ENCODE data around the gene HPCA. TPM values are rescaled to one million over a fixed set of nuclear protein-coding genes. Genes with fewer than 3 reads are reported as not detected.

The HPCA gene
- total RNA-seq, 4 donors from 2014 or later = not detected

DNA sequence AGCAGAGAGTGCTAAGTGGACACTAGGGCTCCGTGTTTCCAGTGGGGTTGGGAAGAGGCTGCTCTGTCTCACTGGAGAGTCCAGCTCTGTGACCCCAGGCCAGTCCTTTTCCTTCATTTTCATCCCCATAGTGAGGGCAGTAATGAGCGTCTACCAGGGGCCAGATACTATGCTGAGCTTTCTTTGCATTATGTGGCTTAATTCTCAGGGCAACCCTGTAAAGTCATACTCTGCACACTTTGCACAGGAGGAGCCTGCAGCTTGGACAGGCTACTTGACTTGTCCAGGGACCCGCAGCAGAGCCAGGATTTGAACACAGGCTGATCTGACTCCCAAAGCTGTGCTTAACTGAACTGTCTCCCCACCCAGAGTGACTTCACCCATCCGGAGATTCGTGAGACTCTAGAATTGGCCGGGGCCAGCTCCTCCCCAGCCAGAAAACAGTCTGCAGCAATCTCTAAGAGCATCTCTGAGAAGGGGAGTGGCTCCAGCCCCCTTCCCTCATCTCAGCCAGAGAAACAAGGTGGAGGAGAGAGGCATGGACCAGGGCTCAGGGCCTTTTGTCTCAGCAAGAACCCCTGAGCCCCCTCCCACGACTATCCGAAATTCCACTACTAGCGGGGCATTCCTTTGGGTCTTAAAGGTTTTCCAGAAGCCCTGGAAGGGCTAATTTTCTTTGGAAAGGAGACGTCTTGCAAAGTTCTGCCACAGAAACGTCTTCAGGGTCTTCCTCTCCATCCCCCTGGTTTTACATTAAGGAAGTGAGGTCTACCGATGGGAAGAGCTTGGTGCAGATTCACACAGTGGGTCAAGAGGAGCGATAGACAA, 14.7 kb upstream of the HPCA start:
- Histone ChIP-seq H3K4me1 (peaks cover 10 to 31% (median 13%) of the 10 kb centered on the region in 3 donors), H3K9me3 (no peaks in the 10 kb centered on the region), H3K27ac (no peak overlapping the region), H3K27me3 (peaks cover 0 to 58% (median 4%) of the 10 kb centered on the region in 4 donors), H3K36me3 (peaks cover 0 to 6% (median 0%) of the 10 kb centered on the region in 3 donors), H3K4me3 (peak overlapping the region in 3 of 4 donors; percentile 33 to 69 (median 47))
- TF ChIP-seq, protein P1, sequence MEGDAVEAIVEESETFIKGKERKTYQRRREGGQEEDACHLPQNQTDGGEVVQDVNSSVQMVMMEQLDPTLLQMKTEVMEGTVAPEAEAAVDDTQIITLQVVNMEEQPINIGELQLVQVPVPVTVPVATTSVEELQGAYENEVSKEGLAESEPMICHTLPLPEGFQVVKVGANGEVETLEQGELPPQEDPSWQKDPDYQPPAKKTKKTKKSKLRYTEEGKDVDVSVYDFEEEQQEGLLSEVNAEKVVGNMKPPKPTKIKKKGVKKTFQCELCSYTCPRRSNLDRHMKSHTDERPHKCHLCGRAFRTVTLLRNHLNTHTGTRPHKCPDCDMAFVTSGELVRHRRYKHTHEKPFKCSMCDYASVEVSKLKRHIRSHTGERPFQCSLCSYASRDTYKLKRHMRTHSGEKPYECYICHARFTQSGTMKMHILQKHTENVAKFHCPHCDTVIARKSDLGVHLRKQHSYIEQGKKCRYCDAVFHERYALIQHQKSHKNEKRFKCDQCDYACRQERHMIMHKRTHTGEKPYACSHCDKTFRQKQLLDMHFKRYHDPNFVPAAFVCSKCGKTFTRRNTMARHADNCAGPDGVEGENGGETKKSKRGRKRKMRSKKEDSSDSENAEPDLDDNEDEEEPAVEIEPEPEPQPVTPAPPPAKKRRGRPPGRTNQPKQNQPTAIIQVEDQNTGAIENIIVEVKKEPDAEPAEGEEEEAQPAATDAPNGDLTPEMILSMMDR (IDR thresholded peaks at IDR 0.05) = no peak
- no peak for TF ChIP-seq POLR2A (IDR thresholded peaks at IDR 0.05)
- 38 to 52% methylated on average over 5 to 6 of the region's 13 CpGs for WGBS, 2 donors
- intact Hi-C loops (cut with DNase I) = loop anchor here (10.0 kb wide), 1 partner anchor 157 kb away; no protein-coding TSS in a partner anchor
- no peak for DNase-seq

DNA sequence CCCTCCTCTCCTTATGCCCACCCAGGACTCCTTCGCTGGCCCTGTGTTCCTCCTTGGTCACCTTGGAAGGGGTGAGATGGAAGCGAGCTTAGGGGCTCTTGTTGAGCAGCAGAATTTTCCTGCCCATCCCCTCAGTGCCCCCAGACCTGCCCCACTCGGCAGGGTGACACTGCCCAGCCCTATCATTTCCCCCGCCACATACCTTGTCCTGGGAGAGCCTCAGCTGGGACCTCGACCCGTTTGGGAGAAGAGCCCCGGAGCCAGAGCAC, 14.2 kb upstream of the HPCA start:
- peaks cover 0 to 6% (median 0%) of the 10 kb centered on the region in 3 donors for H3K36me3 ChIP-seq
- intact Hi-C loops (cut with DNase I) = loop anchor here (10.0 kb wide), 1 partner anchor 157 kb away; no protein-coding TSS in a partner anchor
- H3K4me1 ChIP-seq = peaks cover 10 to 33% (median 13%) of the 10 kb centered on the region in 3 donors
- peaks cover 0 to 63% (median 4%) of the 10 kb centered on the region in 4 donors for H3K27me3 ChIP-seq
- peak overlapping the region in 1 of 4 donors; percentile 15 for H3K4me3 ChIP-seq
- TF ChIP-seq, protein P1 (IDR thresholded peaks at IDR 0.05) = no peak
- H3K27ac ChIP-seq = no peak overlapping the region
- WGBS, 2 donors = 44 to 53% methylated on average over 5 to 6 of the region's 7 CpGs
- no peak for DNase-seq
- H3K9me3 ChIP-seq = no peaks in the 10 kb centered on the region

DNA sequence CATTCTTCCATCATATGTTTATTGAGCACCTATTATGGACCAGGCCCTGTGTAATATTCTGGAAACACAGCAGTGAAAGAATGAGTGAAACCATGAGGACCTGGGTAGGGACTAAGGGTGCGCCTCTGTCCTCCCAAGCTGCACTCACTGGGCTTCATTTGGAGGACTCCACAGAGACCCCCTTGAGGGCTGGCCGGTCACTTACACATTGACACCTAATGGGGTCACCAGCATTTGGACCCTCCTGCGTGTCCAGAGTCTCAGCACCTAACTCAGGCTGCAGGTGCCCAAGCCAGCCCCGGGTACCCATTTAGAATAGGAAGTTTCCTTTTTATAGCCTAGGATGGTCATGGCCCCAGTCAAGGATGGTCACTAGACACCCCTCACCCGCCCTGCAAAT, 12.8 kb upstream of the HPCA start:
- TF ChIP-seq POLR2A (IDR thresholded peaks at IDR 0.05) = no peak
- TF ChIP-seq, protein P1 (IDR thresholded peaks at IDR 0.05) = no peak
- intact Hi-C loops (cut with DNase I) = loop anchor here (10.0 kb wide), 1 partner anchor 159 kb away; no protein-coding TSS in a partner anchor
- no peak overlapping the region for H3K27ac ChIP-seq
- DNase-seq = no peak
- H3K27me3 ChIP-seq = peaks cover 0 to 75% (median 4%) of the 10 kb centered on the region in 4 donors
- H3K36me3 ChIP-seq = no peaks in the 10 kb centered on the region
- H3K4me3 ChIP-seq = no peak overlapping the region
- H3K9me3 ChIP-seq = no peaks in the 10 kb centered on the region
- WGBS, 2 donors = 68 to 76% methylated on average over 4 to 5 of the region's 5 CpGs
- peaks cover 10 to 42% (median 16%) of the 10 kb centered on the region in 3 donors for H3K4me1 ChIP-seq

DNA sequence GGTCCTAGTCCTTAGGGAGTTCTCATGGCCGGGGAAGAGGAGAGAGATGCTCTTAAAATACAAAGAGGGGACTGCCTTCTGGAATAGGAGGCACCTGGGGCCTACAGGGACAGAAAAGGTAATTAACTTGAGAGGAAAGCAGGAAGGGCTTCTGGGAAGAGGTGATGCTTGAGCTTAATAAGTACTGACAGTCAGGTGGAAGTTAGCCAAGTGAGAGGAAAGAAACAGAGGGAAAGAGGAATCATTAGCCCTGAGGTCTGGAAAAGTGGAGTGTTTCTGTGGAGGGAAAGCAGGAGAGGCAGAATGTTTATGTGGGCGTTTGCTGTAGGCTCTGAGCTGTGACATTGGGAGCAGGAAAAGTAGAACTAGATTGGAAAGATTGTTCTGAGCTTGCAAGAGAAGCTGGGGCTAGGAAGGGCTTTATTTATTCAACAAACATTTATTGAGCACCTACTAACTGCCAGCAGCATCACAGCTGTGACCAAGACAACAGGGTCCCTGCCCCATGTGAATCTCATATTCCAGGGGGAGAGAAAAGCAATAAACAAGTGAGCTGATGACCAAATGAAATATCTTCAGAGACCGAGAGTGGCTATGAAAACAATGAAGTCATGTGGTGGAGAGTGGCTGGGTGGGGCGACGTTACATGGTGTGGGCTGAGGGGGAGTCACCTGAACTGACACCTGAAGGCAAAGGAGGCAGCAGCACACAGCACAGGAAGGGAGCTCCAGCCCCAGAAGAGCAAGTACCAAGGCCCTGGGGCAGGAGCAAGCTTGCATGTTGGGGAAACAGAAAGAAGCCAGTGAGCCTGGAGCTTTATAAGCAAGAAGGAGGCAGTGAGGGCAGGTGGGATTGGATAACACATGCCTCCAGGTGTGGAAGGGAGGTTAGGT, 11.2 kb upstream of the HPCA start:
- intact Hi-C loops (cut with DNase I) = loop anchor here (10.0 kb wide), 1 partner anchor 160 kb away; no protein-coding TSS in a partner anchor
- H3K27ac ChIP-seq = no peak overlapping the region
- peaks cover 0 to 72% (median 3%) of the 10 kb centered on the region in 4 donors for H3K27me3 ChIP-seq
- WGBS, 2 donors = 43 to 69% methylated on average over 5 of the region's 5 CpGs
- H3K4me1 ChIP-seq = peaks cover 10 to 38% (median 14%) of the 10 kb centered on the region in 3 donors
- no peaks in the 10 kb centered on the region for H3K36me3 ChIP-seq
- no peak for TF ChIP-seq POLR2A (IDR thresholded peaks at IDR 0.05)
- TF ChIP-seq, protein P1 (IDR thresholded peaks at IDR 0.05) = no peak
- no peaks in the 10 kb centered on the region for H3K9me3 ChIP-seq
- no peak overlapping the region for H3K4me3 ChIP-seq
- no peak for DNase-seq

Data from esophagus squamous epithelium (tissue), 5 donors.